WERI-Rb-1 (cell line): Measurements from ENCODE around the gene RRM1.

Source experiments
- DNase-seq: peaks from one replicate; pipeline ENCODE4 v3.0.0-alpha.2; 2020
- H3K27ac ChIP-seq: fragments of 250-450 bp; sonication (Bioruptor Pico); 2 replicates; pipeline ENCODE4 v1.5.1; 2020; ENCODE audit warnings: mild to moderate bottlenecking, moderate library complexity
- H3K27me3 ChIP-seq: fragments of 250-450 bp; sonication (Bioruptor Pico); 2 replicates; pipeline ENCODE4 v1.5.1; 2021; ENCODE audit warnings: mild to moderate bottlenecking, low read depth, moderate library complexity; ENCODE audit not compliant: insufficient read depth, severe bottlenecking
- H3K36me3 ChIP-seq: fragments of 250-450 bp; sonication (Bioruptor Pico); 2 replicates; pipeline ENCODE4 v1.5.1; 2020; ENCODE audit warnings: mild to moderate bottlenecking, moderate library complexity
- H3K4me3 ChIP-seq: 2 replicates; pipeline ENCODE4 v1.5.1; 2011; ENCODE audit warnings: low read depth, mild to moderate bottlenecking, control low read depth, low read length
- H3K9me3 ChIP-seq: fragments of 250-450 bp; sonication (Bioruptor Pico); 2 replicates; pipeline ENCODE4 v1.5.1; 2021; ENCODE audit warnings: mild to moderate bottlenecking, moderate library complexity; ENCODE audit not compliant: severe bottlenecking
- TF ChIP-seq, protein P1 (sequence below): IDR thresholded peaks from 2 replicates; pipeline ENCODE4 v1.5.1; 2011; ENCODE audit warnings: low read depth, mild to moderate bottlenecking, control low read depth, inconsistent platforms, low read length

RRM1 gene

DNA sequence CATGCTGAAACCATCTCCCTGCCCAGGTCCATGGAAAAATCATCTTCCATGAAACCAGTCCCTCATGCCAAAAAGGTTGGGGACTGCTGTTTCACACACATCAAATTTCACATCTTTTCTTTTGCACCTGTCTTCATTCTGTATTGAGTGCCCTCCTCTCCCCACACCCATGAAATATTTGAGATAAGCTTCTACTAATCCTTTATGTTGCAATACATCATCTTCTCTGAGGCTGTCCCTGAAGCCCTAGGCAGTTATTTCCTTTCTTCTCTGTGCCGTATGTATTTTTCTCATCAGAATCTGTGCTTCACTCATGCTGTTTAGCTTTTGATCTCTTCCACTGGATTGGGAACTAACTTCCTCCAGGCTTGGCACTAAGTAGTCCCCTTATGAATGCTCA, 40.0 kb upstream of the RRM1 start:
- Histone ChIP-seq H3K27me3 (no peaks in the 10 kb centered on the region), H3K9me3 (no peaks in the 10 kb centered on the region), H3K36me3 (no peaks in the 10 kb centered on the region; the same call in 1 of the 2 replicates), H3K27ac (no peak overlapping the region), H3K4me3 (no peak overlapping the region)
- TF ChIP-seq, protein P1, sequence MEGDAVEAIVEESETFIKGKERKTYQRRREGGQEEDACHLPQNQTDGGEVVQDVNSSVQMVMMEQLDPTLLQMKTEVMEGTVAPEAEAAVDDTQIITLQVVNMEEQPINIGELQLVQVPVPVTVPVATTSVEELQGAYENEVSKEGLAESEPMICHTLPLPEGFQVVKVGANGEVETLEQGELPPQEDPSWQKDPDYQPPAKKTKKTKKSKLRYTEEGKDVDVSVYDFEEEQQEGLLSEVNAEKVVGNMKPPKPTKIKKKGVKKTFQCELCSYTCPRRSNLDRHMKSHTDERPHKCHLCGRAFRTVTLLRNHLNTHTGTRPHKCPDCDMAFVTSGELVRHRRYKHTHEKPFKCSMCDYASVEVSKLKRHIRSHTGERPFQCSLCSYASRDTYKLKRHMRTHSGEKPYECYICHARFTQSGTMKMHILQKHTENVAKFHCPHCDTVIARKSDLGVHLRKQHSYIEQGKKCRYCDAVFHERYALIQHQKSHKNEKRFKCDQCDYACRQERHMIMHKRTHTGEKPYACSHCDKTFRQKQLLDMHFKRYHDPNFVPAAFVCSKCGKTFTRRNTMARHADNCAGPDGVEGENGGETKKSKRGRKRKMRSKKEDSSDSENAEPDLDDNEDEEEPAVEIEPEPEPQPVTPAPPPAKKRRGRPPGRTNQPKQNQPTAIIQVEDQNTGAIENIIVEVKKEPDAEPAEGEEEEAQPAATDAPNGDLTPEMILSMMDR, result no peak
- DNase-seq, result no peak

DNA sequence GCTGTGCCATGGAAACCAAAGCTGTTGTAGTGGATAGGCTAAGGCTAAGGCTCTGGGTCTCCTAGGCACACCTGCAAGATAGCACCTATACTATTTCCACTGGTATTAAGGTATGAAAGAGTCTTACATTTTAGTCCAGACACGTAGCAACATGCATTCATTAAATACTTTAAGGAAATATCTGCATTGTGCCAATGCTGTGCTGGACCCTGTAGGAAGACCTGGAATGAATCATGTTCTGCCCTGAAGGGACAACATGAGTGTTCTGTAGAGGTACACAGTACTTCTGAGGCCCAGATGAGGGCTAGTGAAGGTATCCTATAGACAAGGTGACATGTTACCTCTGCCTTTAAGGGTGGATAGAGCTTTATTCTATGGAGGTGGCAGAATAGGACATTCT, 35.2 kb upstream of the RRM1 start:
- H3K36me3 ChIP-seq, result no peaks in the 10 kb centered on the region; the same call in none of the 2 replicates
- TF ChIP-seq, protein P1, result no peak
- H3K27me3 ChIP-seq, result no peaks in the 10 kb centered on the region
- no peak overlapping the region for H3K4me3 ChIP-seq
- H3K9me3 ChIP-seq, result no peaks in the 10 kb centered on the region
- no peak for DNase-seq
- no peak overlapping the region for H3K27ac ChIP-seq

DNA sequence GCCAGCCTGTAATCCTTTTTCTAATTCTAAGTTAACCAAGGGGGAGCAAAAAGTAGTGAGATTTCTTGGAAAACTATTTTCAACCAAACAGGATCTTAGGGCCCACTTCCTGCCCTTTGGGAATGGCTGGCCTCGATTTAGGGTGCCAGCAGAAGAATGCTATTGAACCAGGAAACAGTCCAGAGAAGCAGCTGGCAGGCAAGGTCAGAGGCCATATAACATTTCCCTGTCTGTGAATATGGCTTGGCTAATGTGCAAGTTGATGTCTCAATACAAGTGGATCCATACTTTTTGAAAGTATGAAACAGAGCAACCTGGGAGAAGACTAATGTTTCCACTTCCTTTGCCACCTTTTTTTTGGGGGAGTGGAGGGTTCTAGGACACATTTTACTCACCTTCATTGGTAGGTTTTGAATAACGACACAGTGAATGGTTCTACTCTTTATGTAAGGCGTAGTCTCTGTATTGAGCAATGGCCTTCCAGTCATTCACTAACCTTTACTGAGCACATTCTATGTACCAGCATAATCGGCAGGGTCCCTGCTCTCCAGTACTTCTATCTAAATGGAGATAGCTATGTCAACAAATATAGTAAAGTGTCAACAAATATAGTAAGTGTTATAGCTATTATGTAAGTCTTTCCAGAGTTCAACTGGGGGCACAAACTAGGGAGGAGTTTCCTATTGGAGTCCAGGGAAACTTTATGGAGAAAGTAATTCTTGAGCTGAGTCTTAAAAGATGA, 34.2 kb upstream of the RRM1 start:
- Histone ChIP-seq H3K27me3 (no peaks in the 10 kb centered on the region), H3K4me3 (no peak overlapping the region), H3K27ac (no peak overlapping the region), H3K36me3 (no peaks in the 10 kb centered on the region; the same call in none of the 2 replicates), H3K9me3 (no peaks in the 10 kb centered on the region)
- TF ChIP-seq, protein P1, result no peak
- no peak for DNase-seq

DNA sequence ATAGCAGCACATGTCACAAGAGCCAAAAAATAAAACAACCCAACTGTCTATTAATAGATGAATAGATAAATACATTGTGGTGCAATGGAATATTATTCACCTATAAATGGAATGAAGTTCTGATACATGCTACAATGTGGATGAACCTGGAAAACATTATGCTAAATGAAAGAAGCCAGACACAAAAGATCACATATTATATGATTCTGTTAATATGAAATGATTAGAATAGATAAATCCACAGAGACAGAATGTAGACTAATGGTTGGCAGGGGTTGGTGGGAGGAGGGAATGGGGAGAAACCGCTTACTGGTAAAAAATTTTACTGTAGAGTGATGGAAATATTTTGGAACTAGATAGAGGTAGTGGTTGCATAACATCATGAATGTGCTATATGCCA, 32.9 kb upstream of the RRM1 start:
- Histone ChIP-seq H3K9me3 (no peaks in the 10 kb centered on the region), H3K4me3 (no peak overlapping the region), H3K27me3 (no peaks in the 10 kb centered on the region), H3K27ac (no peak overlapping the region), H3K36me3 (no peaks in the 10 kb centered on the region; the same call in none of the 2 replicates)
- TF ChIP-seq, protein P1, result no peak
- no peak for DNase-seq

DNA sequence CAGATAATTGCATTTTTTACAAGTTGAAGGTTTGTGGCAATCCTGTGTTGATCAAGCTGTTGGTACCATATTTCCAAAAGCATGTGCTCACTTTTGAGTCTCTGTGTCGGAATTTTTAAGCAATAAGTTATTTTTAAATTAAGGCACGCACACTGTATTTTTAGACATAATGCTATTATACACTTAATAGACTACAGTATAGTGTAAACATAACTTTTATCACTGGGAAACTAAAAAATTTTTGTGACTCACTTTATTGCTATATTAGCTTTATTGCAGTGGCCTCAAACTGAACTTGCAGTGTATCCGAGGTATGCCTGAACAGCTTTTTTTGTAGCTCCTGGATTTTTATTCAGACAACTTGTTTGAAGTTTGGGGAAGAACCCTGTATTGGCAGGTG, 31.3 kb upstream of the RRM1 start:
- Histone ChIP-seq H3K4me3 (no peak overlapping the region), H3K27me3 (no peaks in the 10 kb centered on the region), H3K9me3 (no peaks in the 10 kb centered on the region), H3K27ac (no peak overlapping the region), H3K36me3 (no peaks in the 10 kb centered on the region; the same call in none of the 2 replicates)
- TF ChIP-seq, protein P1, result no peak
- no peak for DNase-seq
